Heart left ventricle (tissue), 16 donors: ENCODE measurements around the gene KLHL1. TPM values are rescaled to one million over a fixed set of nuclear protein-coding genes. Genes with fewer than 3 reads are reported as not detected.
A peak's percentile ranks its signal among the peaks of the same experiment; 100 is the strongest.

Experiments
- ATAC-seq, 4 donors: fragments of 200-7000 bp; cut with Tn5 transposase; one replicate each; pipeline ENCODE4 v1.9.1; 2020 to 2022; ENCODE audit warnings: moderate library complexity in 4 of 4, mild to moderate bottlenecking in 3 of 4, moderate number of reproducible peaks in 1 of 4
- DNase-seq, 5 donors: peaks; one replicate each; pipeline ENCODE4 v3.0.0-alpha.2; 2020
- H3K27ac ChIP-seq, 12 donors: fragments of 200-600 bp; sonication (generic) in 4 of 12; one replicate each; pipeline versions ENCODE4 v1.5.0 to v1.8.0; 2016 to 2022; ENCODE audit warnings: mild to moderate bottlenecking in 2 of 12
- H3K27me3 ChIP-seq, 9 donors: fragments of 200-600 bp; sonication (generic) in 2 of 9; one replicate each; pipeline versions ENCODE4 v1.5.1 to v1.8.0; 2016 to 2022; ENCODE audit warnings: mild to moderate bottlenecking in 3 of 9
- H3K36me3 ChIP-seq, 9 donors: fragments of 200-600 bp; sonication (generic) in 2 of 9; one replicate each; pipeline versions ENCODE4 v1.5.0 to v1.8.0; 2018 to 2022; ENCODE audit warnings: mild to moderate bottlenecking in 2 of 9
- H3K4me1 ChIP-seq, 12 donors: fragments of 200-600 bp; sonication (generic) in 4 of 12; one replicate each; pipeline versions ENCODE4 v1.5.0 to v1.8.0; 2016 to 2022; ENCODE audit warnings: mild to moderate bottlenecking in 3 of 12
- H3K4me3 ChIP-seq, 12 donors: fragments of 200-600 bp; sonication (generic) in 4 of 12; one replicate each; pipeline versions ENCODE4 v1.5.0 to v1.8.0; 2017 to 2022; ENCODE audit warnings: mild to moderate bottlenecking in 9 of 12, moderate library complexity in 4 of 12
- H3K9me3 ChIP-seq, 12 donors: fragments of 200-600 bp; sonication (generic) in 4 of 12; one replicate each; pipeline versions ENCODE4 v1.5.0 to v1.8.0; 2016 to 2022; ENCODE audit warnings: mild to moderate bottlenecking in 1 of 12
- POLR2A ChIP-seq, 2 donors: fragments of 450-650 bp; IDR thresholded peaks; one replicate each; pipeline ENCODE4 v1.6.1; 2017; ENCODE audit warnings: antibody characterized with exemption in 2 of 2, mild to moderate bottlenecking in 2 of 2, moderate library complexity in 2 of 2
- WGBS, 4 donors: extraction: QIAGEN DNeasy Blood & Tissue Kit in 2 of 4; methylation state at CpG; one replicate each; pipeline versions ENCODE4 v1.1.5 to v1.1.7; 2013 to 2018; 5-methylcytosine and 5-hydroxymethylcytosine counted together
- intact Hi-C, 10 donors: fragments of 100-400 bp; cut with DNase I; formaldehyde crosslinking; loops; one replicate each; pipeline versions ENCODE4 v1.11.1 to v1.14.2; 2022
- polyA plus RNA-seq, 2 donors: library from polyadenylated mRNA; stranded (reverse); fragments of 200-250 nt; gene quantifications; one replicate each; pipeline ENCODE4 v1.2.3, GENCODE V29; 2013
- total RNA-seq, 9 donors: library from RNA; depleted of rRNA in 2 of 9; stranded (reverse); fragments of >200 nt in 2 of 9; fragmentation: NEBNext Ultra II Directional in 3 of 9; extraction: Animal tissue kit (Norgen Biotek cat#: 25700) in 3 of 9; gene quantifications; one replicate each; pipeline versions ENCODE4 v1.1.0 to v1.2.4, GENCODE V29; 2016 to 2023
- TF ChIP-seq, protein P1 (sequence below), 12 donors: fragments of 200-600 bp; sonication (generic) in 4 of 12; IDR thresholded peaks; one replicate each; pipeline versions ENCODE4 v1.5.0 to v1.8.0; 2018 to 2022; ENCODE audit warnings: antibody characterized with exemption in 12 of 12, mild to moderate bottlenecking in 5 of 12
- donor health status: ischemic (EF 13 %, LVEDD 7.1; RV severe dilation, severe dysfunction).
- donor health status: healthy with polysubstance abuse.
- donor health status: DM: no; HTN: yes; CAD: no.
- donor health status: DM: no; HTN: no; CAD: no.
- donor health status: ischemic (EF 25% LVEDD 6.9; RV normal size, moderate dysfunction).
- donor health status: ischemic (EF 25% LVEDD 5.7; RV mildly dilated, moderate dysfunction).
- donor health status: healthy.
- donor health status: DM: yes; HTN: yes; CAD: no.
- donor health status: ischemic (EF 35%, LVEDD 5.7; RV mildly dilated, moderate dysfunction).
- donor health status: nonischemic (EF 11% LVEDD 7.7; RV severe dilation, severe dysfunction).
- donor health status: DM: yes; HTN: yes; CAD: no.
- donor health status: PGD.
- donor health status: ischemic (EF 29% LVEDD 5.4; RV normal size, mild dysfunction).
- donor health status: nonischemic (EF 23%, LVEDD 6.1; RV moderate dilation, normal function).

KLHL1 gene
- total and polyA plus RNA-seq, 11 donors: not detected

DNA sequence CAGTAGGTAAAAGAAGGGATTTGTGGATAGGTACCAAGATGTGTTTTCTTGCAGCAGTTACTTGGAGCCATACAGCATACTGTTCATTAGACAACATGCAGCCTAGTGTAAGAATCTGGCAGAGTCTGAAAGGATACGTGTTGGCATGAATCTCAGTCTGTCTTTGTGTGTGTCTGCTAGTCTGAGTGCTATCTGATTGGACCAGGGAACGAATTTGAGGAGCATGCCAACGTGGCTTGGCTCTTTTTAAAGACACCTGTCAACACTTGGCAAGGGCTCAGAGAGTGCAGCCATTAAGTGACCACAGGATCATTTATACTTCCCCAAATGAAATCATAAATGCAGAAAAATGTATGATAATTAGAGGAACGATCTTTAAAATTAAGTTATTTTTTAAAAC is 28.2 kb downstream of the KLHL1 start:
- peak; percentile 99 to 100 (median 100) for ATAC-seq
- intact Hi-C loops: no loop called here
- no peak for TF ChIP-seq POLR2A (IDR thresholded peaks at IDR 0.05)
- TF ChIP-seq, protein P1, sequence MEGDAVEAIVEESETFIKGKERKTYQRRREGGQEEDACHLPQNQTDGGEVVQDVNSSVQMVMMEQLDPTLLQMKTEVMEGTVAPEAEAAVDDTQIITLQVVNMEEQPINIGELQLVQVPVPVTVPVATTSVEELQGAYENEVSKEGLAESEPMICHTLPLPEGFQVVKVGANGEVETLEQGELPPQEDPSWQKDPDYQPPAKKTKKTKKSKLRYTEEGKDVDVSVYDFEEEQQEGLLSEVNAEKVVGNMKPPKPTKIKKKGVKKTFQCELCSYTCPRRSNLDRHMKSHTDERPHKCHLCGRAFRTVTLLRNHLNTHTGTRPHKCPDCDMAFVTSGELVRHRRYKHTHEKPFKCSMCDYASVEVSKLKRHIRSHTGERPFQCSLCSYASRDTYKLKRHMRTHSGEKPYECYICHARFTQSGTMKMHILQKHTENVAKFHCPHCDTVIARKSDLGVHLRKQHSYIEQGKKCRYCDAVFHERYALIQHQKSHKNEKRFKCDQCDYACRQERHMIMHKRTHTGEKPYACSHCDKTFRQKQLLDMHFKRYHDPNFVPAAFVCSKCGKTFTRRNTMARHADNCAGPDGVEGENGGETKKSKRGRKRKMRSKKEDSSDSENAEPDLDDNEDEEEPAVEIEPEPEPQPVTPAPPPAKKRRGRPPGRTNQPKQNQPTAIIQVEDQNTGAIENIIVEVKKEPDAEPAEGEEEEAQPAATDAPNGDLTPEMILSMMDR (IDR thresholded peaks at IDR 0.05): no peak
- H3K4me3 ChIP-seq: no peak overlapping the region
- H3K9me3 ChIP-seq: peaks cover 0 to 4% (median 0%) of the 10 kb centered on the region in 12 donors
- H3K27ac ChIP-seq: no peak overlapping the region
- DNase-seq: peak in 4 of 5 donors; percentile 46 to 66 (median 55)
- H3K27me3 ChIP-seq: no peaks in the 10 kb centered on the region
- H3K4me1 ChIP-seq: peaks cover 0 to 5% (median 0%) of the 10 kb centered on the region in 12 donors
- 12 to 24% (median 14%) methylated on average over 4 of the region's 4 CpGs for WGBS, 4 donors
- no peaks in the 10 kb centered on the region for H3K36me3 ChIP-seq

DNA sequence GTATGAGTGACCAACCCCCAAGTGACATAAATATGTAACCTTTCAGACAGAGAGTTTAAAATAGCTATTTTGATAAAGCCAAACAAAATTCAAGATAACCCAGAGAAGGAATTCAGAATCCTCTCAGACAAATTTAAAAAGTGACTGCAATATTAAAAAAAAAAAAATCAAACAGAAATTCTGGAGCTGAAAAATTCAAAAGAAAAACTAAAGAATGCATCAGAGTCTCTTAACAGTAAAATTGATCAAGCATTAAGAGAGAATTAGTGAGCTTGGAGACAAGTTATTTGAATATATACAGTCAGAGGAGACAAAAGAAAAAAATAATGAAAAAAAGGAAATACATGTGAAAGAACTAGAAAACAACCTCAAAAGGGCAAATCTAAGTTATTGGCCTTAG is 53.7 kb downstream of the KLHL1 start:
- ATAC-seq (no peak), DNase-seq (no peak)

DNA sequence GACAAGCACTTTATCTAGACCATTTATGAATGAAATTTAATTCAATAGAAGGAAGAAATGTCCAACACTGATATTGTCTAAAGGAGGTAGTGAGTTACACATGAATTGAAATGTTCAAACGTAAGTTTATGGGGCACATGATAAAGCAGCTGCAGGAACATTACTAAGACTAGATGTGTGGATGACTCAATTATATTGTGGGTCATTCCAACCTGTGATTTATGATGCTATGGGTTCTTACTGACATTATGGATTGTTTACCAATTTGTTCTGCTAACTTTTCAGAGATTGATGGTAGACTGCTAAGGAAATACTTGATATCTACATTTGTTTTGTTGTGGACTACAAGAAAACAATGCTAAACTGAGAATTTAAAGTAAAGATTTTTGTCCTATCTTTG is 56.7 kb downstream of the KLHL1 start:
- Histone ChIP-seq H3K9me3 (peaks cover 0 to 29% (median 4%) of the 10 kb centered on the region in 12 donors), H3K27ac (no peak overlapping the region), H3K36me3 (no peaks in the 10 kb centered on the region), H3K27me3 (no peaks in the 10 kb centered on the region), H3K4me3 (no peak overlapping the region), H3K4me1 (no peaks in the 10 kb centered on the region)
- 55 to 75% (median 64%) methylated on average over 1 of the region's 1 CpG for WGBS, 4 donors
- ATAC-seq (no peak), DNase-seq (no peak)
- intact Hi-C loops: no loop called here
- TF ChIP-seq POLR2A (IDR thresholded peaks at IDR 0.05): no peak
- TF ChIP-seq, protein P1 (IDR thresholded peaks at IDR 0.05): no peak

More for the DNA sequence above, 53.7 kb downstream of the KLHL1 start:
- intact Hi-C loops: no loop called here
- Histone ChIP-seq H3K9me3 (peaks cover 0 to 29% (median 4%) of the 10 kb centered on the region in 12 donors), H3K36me3 (no peaks in the 10 kb centered on the region), H3K4me3 (no peak overlapping the region), H3K27ac (no peak overlapping the region), H3K4me1 (no peaks in the 10 kb centered on the region), H3K27me3 (no peaks in the 10 kb centered on the region)
- TF ChIP-seq, protein P1 (IDR thresholded peaks at IDR 0.05): no peak
- TF ChIP-seq POLR2A (IDR thresholded peaks at IDR 0.05): no peak

GRCh38 chr13:70043685-70044084 is 64.6 kb downstream of the KLHL1 start:
- no peak for DNase-seq
- H3K27me3 ChIP-seq: no peaks in the 10 kb centered on the region
- H3K4me1 ChIP-seq: no peaks in the 10 kb centered on the region
- intact Hi-C loops: no loop called here
- WGBS, 4 donors: 72 to 80% (median 77%) methylated on average over 1 of the region's 1 CpG
- no peak for TF ChIP-seq POLR2A (IDR thresholded peaks at IDR 0.05)
- TF ChIP-seq, protein P1 (IDR thresholded peaks at IDR 0.05): no peak
- H3K27ac ChIP-seq: no peak overlapping the region
- no peak for ATAC-seq
- no peak overlapping the region for H3K4me3 ChIP-seq
- no peaks in the 10 kb centered on the region for H3K9me3 ChIP-seq
- no peaks in the 10 kb centered on the region for H3K36me3 ChIP-seq
